SU-DHL-6 (cell line): ENCODE results near the gene ATP9B.

Source experiments
- H2AFZ ChIP-seq: fragments of 200-600 bp; sonication (generic); 2 replicates; pipeline ENCODE4 v1.6.1; 2014; ENCODE audit warnings: low read depth, mild to moderate bottlenecking, moderate library complexity, mixed read lengths, antibody characterized with exemption, low read length; ENCODE audit not compliant: severe bottlenecking
- H3F3A ChIP-seq: fragments of 200-600 bp; shearing (Covaris generic); 2 replicates; pipeline ENCODE4 v1.6.0; 2016; ENCODE audit warnings: antibody characterized with exemption, mild to moderate bottlenecking; ENCODE audit not compliant: insufficient read depth
- H3K27ac ChIP-seq: fragments of 200-600 bp; sonication (generic); 2 replicates; pipeline ENCODE4 v1.5.1; 2016; ENCODE audit warnings: low read depth, mild to moderate bottlenecking, low read length, moderate library complexity, mixed read lengths
- H3K27me3 ChIP-seq: fragments of 200-600 bp; sonication (generic), shearing (Covaris generic); 2 replicates; pipeline ENCODE4 v1.6.0; 2014; ENCODE audit warnings: mild to moderate bottlenecking, low read length
- H3K36me3 ChIP-seq: fragments of 200-600 bp; sonication (generic); 2 replicates; pipeline ENCODE4 v1.6.1; 2014; ENCODE audit warnings: mild to moderate bottlenecking, low read length, mixed read lengths
- H3K4me2 ChIP-seq: fragments of 300-600, 200-600 bp; shearing (Covaris generic), sonication (generic); 2 replicates; pipeline ENCODE4 v1.6.0; 2014; ENCODE audit warnings: low read length, low read depth, mild to moderate bottlenecking; ENCODE audit not compliant: poor library complexity, severe bottlenecking
- H3K4me3 ChIP-seq: fragments of 200-600 bp; sonication (generic); 2 replicates; pipeline ENCODE4 v1.5.1; 2014; ENCODE audit warnings: antibody characterized with exemption, low read length, mild to moderate bottlenecking, mixed read lengths; ENCODE audit not compliant: insufficient read depth, poor library complexity, severe bottlenecking
- H3K79me2 ChIP-seq: fragments of 200-600 bp; sonication (generic); 2 replicates; pipeline ENCODE4 v1.6.1; 2014; ENCODE audit warnings: mild to moderate bottlenecking, low read length, moderate library complexity; ENCODE audit not compliant: insufficient read depth
- H3K9ac ChIP-seq: fragments of 200-600 bp; sonication (generic); 2 replicates; pipeline ENCODE4 v1.7.0; 2014; ENCODE audit warnings: mild to moderate bottlenecking, low read length
- H3K9me2 ChIP-seq: fragments of 200-600 bp; sonication (generic); replicated peaks from 2 replicates; pipeline ENCODE4 v1.6.1; 2014; ENCODE audit warnings: low read length; ENCODE audit not compliant: insufficient read depth
- H3K9me3 ChIP-seq: fragments of 200-600 bp; sonication (generic); 2 replicates; pipeline ENCODE4 v1.6.1; 2014; ENCODE audit warnings: low read length, mixed read lengths; ENCODE audit not compliant: insufficient read depth
- H4K20me1 ChIP-seq: fragments of 200-600 bp; sonication (generic); 2 replicates; pipeline ENCODE4 v1.6.1; 2014; ENCODE audit warnings: low read depth, mild to moderate bottlenecking, antibody characterized with exemption, low read length, moderate library complexity, mixed read lengths
- CTCF ChIP-seq: fragments of 200-600 bp; sonication (generic); IDR thresholded peaks from one replicate; pipeline ENCODE4 v1.5.1; 2017; ENCODE audit warnings: antibody characterized with exemption, mild to moderate bottlenecking, low read length, moderate library complexity; ENCODE audit not compliant: insufficient read depth, poor library complexity, severe bottlenecking
- EZH2phosphoT487 ChIP-seq: fragments of 200-600 bp; sonication (generic), shearing (Covaris generic); conservative IDR thresholded peaks from 2 replicates; pipeline ENCODE4 v1.6.1; 2018; ENCODE audit warnings: mild to moderate bottlenecking, antibody characterized with exemption, low read length, moderate library complexity, mixed read lengths

The ATP9B gene

GRCh38 chr18:79242246-79242645, 173.1 kb downstream of the ATP9B start:
- no peak for TF ChIP-seq CTCF
- TF ChIP-seq EZH2phosphoT487: no peak
- Histone ChIP-seq H3K9ac (no peak overlapping the region), H2AFZ (no peak overlapping the region), H3K9me3 (no peaks in the 10 kb centered on the region), H3K27me3 (no peaks in the 10 kb centered on the region), H3F3A (no peaks in the 10 kb centered on the region), H3K9me2 (no peaks in the 10 kb centered on the region), H3K79me2 (no peaks in the 10 kb centered on the region), H3K4me3 (no peak overlapping the region), H3K27ac (no peak overlapping the region), H3K4me2 (no peak overlapping the region), H3K36me3 (no peaks in the 10 kb centered on the region), H4K20me1 (0 out of 2 replicates have a peak, but pooled peaks cover 11% of the 10 kb centered on the region)

GRCh38 chr18:79245517-79246001, 176.4 kb downstream of the ATP9B start:
- H3K4me2 ChIP-seq: no peak overlapping the region
- no peak for TF ChIP-seq EZH2phosphoT487
- TF ChIP-seq CTCF: no peak
- no peaks in the 10 kb centered on the region for H3K79me2 ChIP-seq
- no peaks in the 10 kb centered on the region for H3K9me3 ChIP-seq
- no peaks in the 10 kb centered on the region for H3K9me2 ChIP-seq
- no peak overlapping the region for H3K27ac ChIP-seq
- no peaks in the 10 kb centered on the region for H3F3A ChIP-seq
- no peak overlapping the region for H3K9ac ChIP-seq
- 0 out of 2 replicates have a peak, but pooled peaks cover 21% of the 10 kb centered on the region for H4K20me1 ChIP-seq
- no peaks in the 10 kb centered on the region for H3K36me3 ChIP-seq
- no peak overlapping the region for H3K4me3 ChIP-seq
- H3K27me3 ChIP-seq: no peaks in the 10 kb centered on the region
- H2AFZ ChIP-seq: no peak overlapping the region

GRCh38 chr18:79246309-79247108, 177.3 kb downstream of the ATP9B start:
- Histone ChIP-seq H3K27ac (no peak overlapping the region), H3K36me3 (no peaks in the 10 kb centered on the region), H2AFZ (no peak overlapping the region), H3K4me2 (peak overlapping the region; percentile 21), H3K9ac (no peak overlapping the region), H3K4me3 (no peak overlapping the region), H3K9me2 (no peaks in the 10 kb centered on the region), H3K9me3 (no peaks in the 10 kb centered on the region), H3K27me3 (no peaks in the 10 kb centered on the region), H4K20me1 (0 out of 2 replicates have a peak, but pooled peaks cover 21% of the 10 kb centered on the region), H3K79me2 (no peaks in the 10 kb centered on the region), H3F3A (no peaks in the 10 kb centered on the region)
- TF ChIP-seq EZH2phosphoT487 (no peak), CTCF (peak; percentile 70)
